Liver (tissue), 9 donors: ENCODE results near the gene PALM3. TPM values are rescaled to one million over a fixed set of nuclear protein-coding genes. Genes with fewer than 3 reads are reported as not detected.
"Not testable (repeated sequence)": the region's sequence is repeated elsewhere in the genome, so short reads cannot be mapped to it uniquely, and the experiment has no call there.

Source experiments
- DNase-seq: peaks from one replicate; pipeline ENCODE4 v3.0.0-alpha.2; 2017; ENCODE audit warnings: low spot score
- H3K27ac ChIP-seq, 2 donors: one replicate each; pipeline ENCODE4 v1.7.0; 2013; ENCODE audit warnings: inconsistent platforms in 2 of 2, low read length in 2 of 2, control low read depth in 1 of 2, low read depth in 1 of 2, mild to moderate bottlenecking in 1 of 2
- H3K27me3 ChIP-seq, 4 donors: one replicate each; pipeline versions ENCODE4 v1.6.1 to v1.7.0; 2013; ENCODE audit warnings: low read length in 3 of 4, inconsistent platforms in 1 of 4, mild to moderate bottlenecking in 1 of 4, moderate library complexity in 1 of 4; ENCODE audit not compliant: control insufficient read depth in 4 of 4, insufficient read depth in 4 of 4
- H3K36me3 ChIP-seq, 4 donors: one replicate each; pipeline versions ENCODE4 v1.6.1 to v1.7.0; 2013; ENCODE audit warnings: low read length in 3 of 4, mild to moderate bottlenecking in 3 of 4, low read depth in 1 of 4, moderate library complexity in 1 of 4; ENCODE audit not compliant: control insufficient read depth in 4 of 4, insufficient read depth in 3 of 4
- H3K4me1 ChIP-seq, 4 donors: one replicate each; pipeline versions ENCODE4 v1.6.1 to v1.7.0; 2013; ENCODE audit warnings: low read length in 3 of 4, mild to moderate bottlenecking in 3 of 4, moderate library complexity in 1 of 4; ENCODE audit not compliant: control insufficient read depth in 4 of 4, insufficient read depth in 4 of 4
- H3K4me3 ChIP-seq, 3 donors: one replicate each; pipeline versions ENCODE4 v1.6.1 to v1.7.0; 2013; ENCODE audit warnings: low read length in 3 of 3, control low read depth in 1 of 3, low read depth in 1 of 3, mild to moderate bottlenecking in 1 of 3
- H3K9ac ChIP-seq, 2 donors: one replicate each; pipeline ENCODE4 v1.7.0; 2013; ENCODE audit warnings: low read length in 2 of 2, mild to moderate bottlenecking in 2 of 2, moderate library complexity in 2 of 2, control low read depth in 1 of 2, low read depth in 1 of 2
- H3K9me3 ChIP-seq, 4 donors: one replicate each; pipeline versions ENCODE4 v1.6.1 to v1.7.0; 2013; ENCODE audit warnings: low read length in 3 of 4; ENCODE audit not compliant: control insufficient read depth in 4 of 4
- EGR1 ChIP-seq, 2 donors: IDR thresholded peaks; 2 replicates each; pipeline ENCODE4 v1.6.1; 2016 to 2018; ENCODE audit warnings: antibody characterized with exemption in 2 of 2, low read depth in 2 of 2
- FOXA1 ChIP-seq: IDR thresholded peaks from 2 replicates; pipeline ENCODE4 v1.6.1; 2016; ENCODE audit warnings: antibody characterized with exemption
- GABPA ChIP-seq, 2 donors: IDR thresholded peaks in 1 of 2; conservative IDR thresholded peaks in 1 of 2; 2 replicates each; pipeline ENCODE4 v1.6.1; 2016; ENCODE audit warnings: antibody characterized with exemption in 2 of 2, mild to moderate bottlenecking in 1 of 2, moderate library complexity in 1 of 2
- HNF4A ChIP-seq, 2 donors: conservative IDR thresholded peaks; 2 replicates each; pipeline ENCODE4 v1.6.1; 2016; ENCODE audit warnings: antibody characterized with exemption in 2 of 2, mild to moderate bottlenecking in 2 of 2
- JUND ChIP-seq, 2 donors: IDR thresholded peaks; 2 replicates each; pipeline ENCODE4 v1.6.1; 2016; ENCODE audit warnings: antibody characterized with exemption in 2 of 2
- NR2F2 ChIP-seq: IDR thresholded peaks from 2 replicates; pipeline ENCODE4 v1.6.1; 2016; ENCODE audit warnings: antibody characterized with exemption
- SP1 ChIP-seq: IDR thresholded peaks from 2 replicates; pipeline ENCODE4 v1.6.1; 2018; ENCODE audit warnings: antibody characterized with exemption, mild to moderate bottlenecking
- YY1 ChIP-seq: IDR thresholded peaks from 2 replicates; pipeline ENCODE4 v1.6.1; 2016; ENCODE audit warnings: antibody characterized with exemption, mild to moderate bottlenecking
- whole genome bisulfite sequencing: extraction: QIAGEN DNeasy Blood & Tissue Kit; methylation state at CpG from one replicate; pipeline ENCODE4 v1.1.7; 2013; 5-methylcytosine and 5-hydroxymethylcytosine counted together
- polyA plus RNA-seq, 2 donors: library from polyadenylated mRNA; stranded (reverse) in 1 of 2; unstranded in 1 of 2; fragments of 200-250 nt in 1 of 2; fragments of >200 nt in 1 of 2; fragmentation: Nextera tagmentation in 1 of 2; extraction: Ambion mirVana in 1 of 2; gene quantifications; one replicate each; pipeline versions ENCODE4 v1.2.1 to v1.2.3, GENCODE V29; 2013 to 2015
- total RNA-seq, 2 donors: library from RNA; depleted of rRNA; stranded (reverse); fragments of >200 nt; gene quantifications; one replicate each; pipeline ENCODE4 v1.2.3, GENCODE V29; 2014
- TF ChIP-seq, protein P1 (sequence below): IDR thresholded peaks from 2 replicates; pipeline ENCODE4 v1.6.1; 2016; ENCODE audit warnings: antibody characterized with exemption
- TF ChIP-seq, protein P2 (sequence below): IDR thresholded peaks from 2 replicates; pipeline ENCODE4 v1.6.1; 2016; ENCODE audit warnings: antibody characterized with exemption
- TF ChIP-seq, protein P3 (sequence below): fragments of 150-350 bp; IDR thresholded peaks from 2 replicates; pipeline ENCODE4 v1.5.1; 2017; ENCODE audit warnings: improper control_type of control experiment, low read depth, low read length; ENCODE audit not compliant: missing input control
- TF ChIP-seq, protein P4 (sequence below): IDR thresholded peaks from 2 replicates; pipeline ENCODE4 v1.6.1; 2016; ENCODE audit warnings: antibody characterized with exemption, mild to moderate bottlenecking
- donor health status: healthy.
- donor health status: healthy.
- donor health status: healthy.
- donor health status: healthy.
- donor health status: healthy.

Gene PALM3
- total and polyA plus RNA-seq, 4 donors, result 1.4 to 17.9 (median 5.9) TPM

DNA sequence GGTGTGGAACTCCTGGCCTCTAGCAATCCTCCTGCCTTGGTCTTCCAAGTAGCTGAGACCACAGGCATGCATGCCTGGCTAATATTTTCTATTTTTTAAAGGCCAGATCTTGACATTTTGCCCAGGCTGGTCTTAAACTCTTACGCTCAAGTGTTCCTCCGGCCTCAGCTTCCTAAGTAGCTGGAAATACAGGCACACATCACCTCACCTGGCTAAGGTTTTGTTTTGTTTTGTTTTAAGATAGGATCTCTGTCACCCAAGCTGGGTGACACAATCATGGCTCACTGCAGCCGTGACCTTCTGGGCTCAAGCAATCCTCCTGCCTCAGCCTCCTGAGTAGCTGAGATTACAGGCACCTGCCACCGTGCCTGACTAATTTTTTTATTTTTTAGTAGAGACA is 39.4 kb downstream of the PALM3 start:
- TF ChIP-seq SP1 (no peak), EGR1 (IDR thresholded peaks at IDR 0.05; ENCODE audit: low read depth in 2 of 2) (no peak), FOXA1 (no peak), HNF4A (conservative IDR thresholded peaks at IDR 0.05) (no peak)
- no peak overlapping the region for H3K27ac ChIP-seq
- peaks cover 0 to 3% (median 1%) of the 10 kb centered on the region in 4 donors for H3K4me1 ChIP-seq
- H3K36me3 ChIP-seq, result no peaks in the 10 kb centered on the region
- no peaks in the 10 kb centered on the region for H3K27me3 ChIP-seq
- H3K9me3 ChIP-seq, result no peaks in the 10 kb centered on the region
- no peak for DNase-seq
- no peak overlapping the region for H3K4me3 ChIP-seq
- WGBS, result 94% methylated on average over 4 of the region's 4 CpGs
- no peak overlapping the region for H3K9ac ChIP-seq

DNA sequence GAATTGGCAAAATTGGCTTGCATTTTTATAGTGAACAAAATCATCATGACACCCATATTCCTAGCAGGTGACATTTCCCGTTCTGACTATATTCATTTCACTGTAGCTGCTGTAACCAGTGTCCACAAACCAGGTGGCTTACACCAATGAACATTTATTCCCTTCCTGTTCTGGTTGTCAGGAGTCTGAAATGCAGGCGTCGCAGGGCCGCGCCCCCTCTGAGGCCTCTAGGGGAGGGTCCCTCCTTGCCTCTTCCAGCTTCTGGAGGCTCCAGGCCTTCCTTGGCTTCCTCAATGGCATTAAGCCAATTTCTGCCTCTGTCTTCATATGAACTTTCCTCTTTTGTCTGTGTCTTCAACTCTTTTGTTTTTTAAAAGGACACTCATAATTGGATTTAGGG is 40.4 kb downstream of the PALM3 start:
- Histone ChIP-seq H3K9ac (no peak overlapping the region), H3K9me3 (no peaks in the 10 kb centered on the region), H3K4me3 (no peak overlapping the region), H3K27ac (no peak overlapping the region), H3K27me3 (no peaks in the 10 kb centered on the region), H3K36me3 (no peaks in the 10 kb centered on the region), H3K4me1 (peaks cover 0 to 3% (median 1%) of the 10 kb centered on the region in 4 donors)
- 62% methylated on average over 5 of the region's 5 CpGs for WGBS
- DNase-seq, result no peak
- TF ChIP-seq JUND (IDR thresholded peaks at IDR 0.05) (no peak), NR2F2 (no peak), FOXA1 (no peak)
- TF ChIP-seq, protein P1, sequence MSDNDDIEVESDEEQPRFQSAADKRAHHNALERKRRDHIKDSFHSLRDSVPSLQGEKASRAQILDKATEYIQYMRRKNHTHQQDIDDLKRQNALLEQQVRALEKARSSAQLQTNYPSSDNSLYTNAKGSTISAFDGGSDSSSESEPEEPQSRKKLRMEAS, result no peak

DNA sequence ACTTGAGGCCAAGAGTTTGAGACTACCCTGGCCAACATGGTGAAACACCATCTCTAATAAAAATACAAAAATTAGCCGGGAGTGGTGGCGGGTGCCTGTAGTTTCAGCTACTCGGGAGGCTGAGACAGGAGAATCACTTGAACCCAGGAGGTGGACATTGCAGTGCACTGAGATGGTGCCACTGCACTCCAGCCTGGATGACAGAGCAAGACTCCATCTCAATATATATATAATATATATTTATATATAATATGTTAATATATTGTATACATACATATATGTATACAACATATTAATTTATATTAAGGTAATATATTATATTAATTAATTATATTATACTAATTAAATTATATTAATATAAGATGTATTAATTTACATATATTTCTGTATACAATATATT is 42.1 kb downstream of the PALM3 start:
- not testable (repeated sequence) for H3K4me1 ChIP-seq, DNase-seq, H3K27me3 ChIP-seq, H3K9ac ChIP-seq, H3K9me3 ChIP-seq, H3K4me3 ChIP-seq, H3K36me3 ChIP-seq, H3K27ac ChIP-seq
- WGBS, result 93% methylated on average over 3 of the region's 3 CpGs

DNA sequence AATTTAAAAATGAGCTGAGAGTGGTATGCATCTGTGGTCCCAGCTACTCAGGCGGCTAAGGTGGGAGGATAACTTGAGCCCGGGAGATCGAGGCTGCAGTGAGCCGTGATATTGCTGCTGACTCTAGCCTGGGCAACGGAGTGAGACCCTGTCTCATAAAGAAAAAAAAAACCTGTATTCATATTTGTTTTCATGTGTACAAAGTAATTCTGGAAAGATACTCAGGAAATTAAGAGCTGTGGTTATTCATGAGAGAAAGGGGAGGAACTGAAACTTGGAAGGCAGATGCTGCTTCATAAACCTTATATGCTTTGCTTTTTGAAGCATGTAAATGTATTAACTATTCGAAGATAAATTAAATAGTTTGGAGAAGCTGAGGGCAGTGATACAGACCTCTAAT is 42.8 kb downstream of the PALM3 start:
- TF ChIP-seq, protein P2, sequence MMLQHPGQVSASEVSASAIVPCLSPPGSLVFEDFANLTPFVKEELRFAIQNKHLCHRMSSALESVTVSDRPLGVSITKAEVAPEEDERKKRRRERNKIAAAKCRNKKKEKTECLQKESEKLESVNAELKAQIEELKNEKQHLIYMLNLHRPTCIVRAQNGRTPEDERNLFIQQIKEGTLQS, result no peak
- TF ChIP-seq NR2F2 (no peak), EGR1 (IDR thresholded peaks at IDR 0.05; ENCODE audit: low read depth in 2 of 2) (no peak), YY1 (no peak), GABPA (IDR thresholded peaks at IDR 0.05 in 1 of 2, conservative IDR thresholded peaks at IDR 0.05 in 1 of 2) (no peak), SP1 (no peak)
- TF ChIP-seq, protein P3, sequence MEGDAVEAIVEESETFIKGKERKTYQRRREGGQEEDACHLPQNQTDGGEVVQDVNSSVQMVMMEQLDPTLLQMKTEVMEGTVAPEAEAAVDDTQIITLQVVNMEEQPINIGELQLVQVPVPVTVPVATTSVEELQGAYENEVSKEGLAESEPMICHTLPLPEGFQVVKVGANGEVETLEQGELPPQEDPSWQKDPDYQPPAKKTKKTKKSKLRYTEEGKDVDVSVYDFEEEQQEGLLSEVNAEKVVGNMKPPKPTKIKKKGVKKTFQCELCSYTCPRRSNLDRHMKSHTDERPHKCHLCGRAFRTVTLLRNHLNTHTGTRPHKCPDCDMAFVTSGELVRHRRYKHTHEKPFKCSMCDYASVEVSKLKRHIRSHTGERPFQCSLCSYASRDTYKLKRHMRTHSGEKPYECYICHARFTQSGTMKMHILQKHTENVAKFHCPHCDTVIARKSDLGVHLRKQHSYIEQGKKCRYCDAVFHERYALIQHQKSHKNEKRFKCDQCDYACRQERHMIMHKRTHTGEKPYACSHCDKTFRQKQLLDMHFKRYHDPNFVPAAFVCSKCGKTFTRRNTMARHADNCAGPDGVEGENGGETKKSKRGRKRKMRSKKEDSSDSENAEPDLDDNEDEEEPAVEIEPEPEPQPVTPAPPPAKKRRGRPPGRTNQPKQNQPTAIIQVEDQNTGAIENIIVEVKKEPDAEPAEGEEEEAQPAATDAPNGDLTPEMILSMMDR, result no peak
- TF ChIP-seq, protein P4, sequence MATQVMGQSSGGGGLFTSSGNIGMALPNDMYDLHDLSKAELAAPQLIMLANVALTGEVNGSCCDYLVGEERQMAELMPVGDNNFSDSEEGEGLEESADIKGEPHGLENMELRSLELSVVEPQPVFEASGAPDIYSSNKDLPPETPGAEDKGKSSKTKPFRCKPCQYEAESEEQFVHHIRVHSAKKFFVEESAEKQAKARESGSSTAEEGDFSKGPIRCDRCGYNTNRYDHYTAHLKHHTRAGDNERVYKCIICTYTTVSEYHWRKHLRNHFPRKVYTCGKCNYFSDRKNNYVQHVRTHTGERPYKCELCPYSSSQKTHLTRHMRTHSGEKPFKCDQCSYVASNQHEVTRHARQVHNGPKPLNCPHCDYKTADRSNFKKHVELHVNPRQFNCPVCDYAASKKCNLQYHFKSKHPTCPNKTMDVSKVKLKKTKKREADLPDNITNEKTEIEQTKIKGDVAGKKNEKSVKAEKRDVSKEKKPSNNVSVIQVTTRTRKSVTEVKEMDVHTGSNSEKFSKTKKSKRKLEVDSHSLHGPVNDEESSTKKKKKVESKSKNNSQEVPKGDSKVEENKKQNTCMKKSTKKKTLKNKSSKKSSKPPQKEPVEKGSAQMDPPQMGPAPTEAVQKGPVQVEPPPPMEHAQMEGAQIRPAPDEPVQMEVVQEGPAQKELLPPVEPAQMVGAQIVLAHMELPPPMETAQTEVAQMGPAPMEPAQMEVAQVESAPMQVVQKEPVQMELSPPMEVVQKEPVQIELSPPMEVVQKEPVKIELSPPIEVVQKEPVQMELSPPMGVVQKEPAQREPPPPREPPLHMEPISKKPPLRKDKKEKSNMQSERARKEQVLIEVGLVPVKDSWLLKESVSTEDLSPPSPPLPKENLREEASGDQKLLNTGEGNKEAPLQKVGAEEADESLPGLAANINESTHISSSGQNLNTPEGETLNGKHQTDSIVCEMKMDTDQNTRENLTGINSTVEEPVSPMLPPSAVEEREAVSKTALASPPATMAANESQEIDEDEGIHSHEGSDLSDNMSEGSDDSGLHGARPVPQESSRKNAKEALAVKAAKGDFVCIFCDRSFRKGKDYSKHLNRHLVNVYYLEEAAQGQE, result no peak
- Histone ChIP-seq H3K9me3 (no peaks in the 10 kb centered on the region), H3K4me1 (peaks cover 2 to 9% (median 4%) of the 10 kb centered on the region in 4 donors), H3K27ac (no peak overlapping the region), H3K36me3 (no peaks in the 10 kb centered on the region), H3K27me3 (no peaks in the 10 kb centered on the region), H3K4me3 (no peak overlapping the region), H3K9ac (no peak overlapping the region)
- 89% methylated on average over 6 of the region's 6 CpGs for WGBS
- no peak for DNase-seq
